ENCODE results near the gene WDR37. TPM values are rescaled to one million over a fixed set of nuclear protein-coding genes. Genes with fewer than 3 reads are reported as not detected.

WDR37 gene
- polyA plus RNA-seq, 1 donor (not counting 4 experiments of a cell fraction or from before 2014, with no cell fraction given): 16.0 TPM

- no peak for DNase-seq (ENCODE audit: low read depth, low spot score)
- dilution Hi-C loops (cut with MboI; ENCODE audit: extremely low pct_ligation_motif_present, low sequenced_read_pairs): no loop called here
- H3K27me3 ChIP-seq (ENCODE audit: control insufficient read depth, extremely low read depth, insufficient read depth, low read length): no peaks in the 10 kb centered on the region
- H3K27ac ChIP-seq (ENCODE audit: control insufficient read depth, insufficient read depth, low read length): no peak within 1 kb of the TSS
- no peak within 1 kb of the TSS for H2AFZ ChIP-seq (ENCODE audit: control insufficient read depth, low read length)
- peaks cover 0 to 3% of the 10 kb centered on the region in 2 experiments for H3K36me3 ChIP-seq (ENCODE audit: control insufficient read depth in 2 of 2, extremely low read depth in 1 of 2, insufficient read depth in 2 of 2, low read length in 2 of 2)
- no peaks in the 10 kb centered on the region for H3K4me1 ChIP-seq (ENCODE audit: control insufficient read depth, extremely low read depth, insufficient read depth, low read length)
- H4K20me1 ChIP-seq (ENCODE audit: control insufficient read depth, extremely low read depth, insufficient read depth, low read length): no peaks in the 10 kb centered on the region
- no peak within 1 kb of the TSS for H3K4me2 ChIP-seq (ENCODE audit: control insufficient read depth, extremely low read depth, insufficient read depth, low read depth, low read length)
- FAIRE-seq: no peak
- no peaks in the 10 kb centered on the region for H3K79me2 ChIP-seq (ENCODE audit: control insufficient read depth, insufficient read depth, low read length)
- H3K9me3 ChIP-seq (ENCODE audit: control insufficient read depth, low read depth, low read length): no peaks in the 10 kb centered on the region
- H3K9ac ChIP-seq (ENCODE audit: control insufficient read depth, extremely low read depth, insufficient read depth, low read length): no peak within 1 kb of the TSS
- no peaks in the 10 kb centered on the region for H3K9me1 ChIP-seq (ENCODE audit: control insufficient read depth, extremely low read depth, insufficient read depth, low read length)
- TF ChIP-seq CTCF (optimal IDR thresholded peaks at IDR 0.05 in 1 of 3, IDR thresholded peaks at IDR 0.05 in 1 of 3, conservative IDR thresholded peaks at IDR 0.05 in 1 of 3; ENCODE audit: extremely low read depth in 1 of 3, insufficient read depth in 2 of 3, low read length in 3 of 3): no peak
- no peak for TF ChIP-seq EZH2 (IDR thresholded peaks at IDR 0.05; ENCODE audit: low read length)
- no peak within 1 kb of the TSS for H3K4me3 ChIP-seq (ENCODE audit: control insufficient read depth in 2 of 3, extremely low read depth in 1 of 3, insufficient read depth in 2 of 3, low read depth in 1 of 3, low read length in 3 of 3)
Measured at GRCh38 chr10:1025683-1026082, 30.5 kb upstream of the WDR37 start, which contains the start of gene IDI2. IDI2 (minus strand) TSS chr10:1025859; CDS start chr10:1024723, 1,136 bp downstream.

- Histone ChIP-seq H3K36me3 (ENCODE audit: control insufficient read depth in 2 of 2, extremely low read depth in 1 of 2, insufficient read depth in 2 of 2, low read length in 2 of 2) (peaks cover 0 to 3% of the 10 kb centered on the region in 2 experiments), H3K9me1 (ENCODE audit: control insufficient read depth, extremely low read depth, insufficient read depth, low read length) (no peaks in the 10 kb centered on the region), H3K27me3 (ENCODE audit: control insufficient read depth, extremely low read depth, insufficient read depth, low read length) (no peaks in the 10 kb centered on the region), H3K9ac (ENCODE audit: control insufficient read depth, extremely low read depth, insufficient read depth, low read length) (no peak overlapping the region), H3K4me3 (ENCODE audit: control insufficient read depth in 2 of 3, extremely low read depth in 1 of 3, insufficient read depth in 2 of 3, low read depth in 1 of 3, low read length in 3 of 3) (no peak overlapping the region), H3K4me1 (ENCODE audit: control insufficient read depth, extremely low read depth, insufficient read depth, low read length) (no peaks in the 10 kb centered on the region), H4K20me1 (ENCODE audit: control insufficient read depth, extremely low read depth, insufficient read depth, low read length) (no peaks in the 10 kb centered on the region), H3K4me2 (ENCODE audit: control insufficient read depth, extremely low read depth, insufficient read depth, low read depth, low read length) (no peak overlapping the region), H3K27ac (ENCODE audit: control insufficient read depth, insufficient read depth, low read length) (no peak overlapping the region), H2AFZ (ENCODE audit: control insufficient read depth, low read length) (no peak overlapping the region), H3K79me2 (ENCODE audit: control insufficient read depth, insufficient read depth, low read length) (no peaks in the 10 kb centered on the region), H3K9me3 (ENCODE audit: control insufficient read depth, low read depth, low read length) (no peaks in the 10 kb centered on the region)
- FAIRE-seq (no peak), DNase-seq (ENCODE audit: low read depth, low spot score) (no peak)
- TF ChIP-seq EZH2 (IDR thresholded peaks at IDR 0.05; ENCODE audit: low read length) (no peak), CTCF (optimal IDR thresholded peaks at IDR 0.05 in 1 of 3, IDR thresholded peaks at IDR 0.05 in 1 of 3, conservative IDR thresholded peaks at IDR 0.05 in 1 of 3; ENCODE audit: extremely low read depth in 1 of 3, insufficient read depth in 2 of 3, low read length in 3 of 3) (no peak)
- dilution Hi-C loops (cut with MboI; ENCODE audit: extremely low pct_ligation_motif_present, low sequenced_read_pairs): no loop called here
Measured at GRCh38 chr10:1026578-1026977, 29.6 kb upstream of the WDR37 start.
